GM12892 (cell line): ENCODE results near the gene CHKA.

Source experiments
- POLR2AphosphoS5 ChIP-seq: IDR thresholded peaks from 2 replicates; pipeline ENCODE4 v1.6.1; 2011; ENCODE audit warnings: low read depth, low read length, control low read depth
- TAF1 ChIP-seq: IDR thresholded peaks from 2 replicates; pipeline ENCODE4 v1.6.1; 2011; ENCODE audit warnings: low read depth, mild to moderate bottlenecking, control low read depth, low read length, borderline replicate concordance

GRCh38 chr11:68166969-68167368 lies 45.8 kb upstream of the CHKA start:
- TF ChIP-seq TAF1 (no peak), POLR2AphosphoS5 (no peak)
